SU-DHL-6 (cell line): Measurements from ENCODE around the gene ELMO1.

ENCODE experiments used
- CTCF ChIP-seq: fragments of 200-600 bp; sonication (generic); IDR thresholded peaks from one replicate; pipeline ENCODE4 v1.5.1; 2017; ENCODE audit warnings: antibody characterized with exemption, mild to moderate bottlenecking, low read length, moderate library complexity; ENCODE audit not compliant: insufficient read depth, poor library complexity, severe bottlenecking
- EZH2phosphoT487 ChIP-seq: fragments of 200-600 bp; sonication (generic), shearing (Covaris generic); conservative IDR thresholded peaks from 2 replicates; pipeline ENCODE4 v1.6.1; 2018; ENCODE audit warnings: mild to moderate bottlenecking, antibody characterized with exemption, low read length, moderate library complexity, mixed read lengths

- TF ChIP-seq CTCF, result no peak
- TF ChIP-seq EZH2phosphoT487, result no peak
Observed at GRCh38 chr7:37488163-37488764, 39.6 kb upstream of the ELMO1 start.
